Uterus (tissue), 2 donors: ENCODE measurements around the gene PARP6.

Source experiments
- POLR2A ChIP-seq, 2 donors: fragments of 450-650 bp; IDR thresholded peaks; one replicate each; pipeline ENCODE4 v1.6.1; 2016; ENCODE audit warnings: antibody characterized with exemption in 2 of 2, mild to moderate bottlenecking in 1 of 2, moderate library complexity in 1 of 2
- TF ChIP-seq, protein P1 (sequence below), 4 experiments: fragments of 200-600 bp in 2 of 4; fragments of 450-650 bp in 2 of 4; sonication (generic) in 2 of 4; IDR thresholded peaks; one replicate each; pipeline ENCODE4 v1.5.1; 2016 to 2019; ENCODE audit warnings: antibody characterized with exemption in 4 of 4, mild to moderate bottlenecking in 2 of 4, moderate library complexity in 1 of 4

DNA sequence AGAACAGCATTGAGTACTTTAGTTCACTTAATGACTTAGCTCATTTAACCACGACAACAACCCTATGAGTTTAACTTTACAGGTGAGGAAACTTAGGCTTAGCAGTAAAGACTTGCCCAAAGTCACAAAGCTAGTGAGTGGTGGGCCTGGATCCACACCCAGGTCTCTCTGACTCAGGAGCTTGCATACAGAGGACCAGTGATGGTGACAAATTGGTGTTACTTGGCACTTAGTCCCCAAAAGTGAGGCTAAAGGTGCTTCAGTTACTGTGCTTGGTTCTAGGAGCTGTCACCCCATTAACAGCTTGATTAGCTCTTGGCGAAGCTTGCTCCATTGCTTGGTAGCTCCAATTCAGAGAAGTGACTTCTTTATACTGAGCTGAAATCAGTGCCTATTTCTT, 41.5 kb upstream of the PARP6 start:
- TF ChIP-seq, protein P1, sequence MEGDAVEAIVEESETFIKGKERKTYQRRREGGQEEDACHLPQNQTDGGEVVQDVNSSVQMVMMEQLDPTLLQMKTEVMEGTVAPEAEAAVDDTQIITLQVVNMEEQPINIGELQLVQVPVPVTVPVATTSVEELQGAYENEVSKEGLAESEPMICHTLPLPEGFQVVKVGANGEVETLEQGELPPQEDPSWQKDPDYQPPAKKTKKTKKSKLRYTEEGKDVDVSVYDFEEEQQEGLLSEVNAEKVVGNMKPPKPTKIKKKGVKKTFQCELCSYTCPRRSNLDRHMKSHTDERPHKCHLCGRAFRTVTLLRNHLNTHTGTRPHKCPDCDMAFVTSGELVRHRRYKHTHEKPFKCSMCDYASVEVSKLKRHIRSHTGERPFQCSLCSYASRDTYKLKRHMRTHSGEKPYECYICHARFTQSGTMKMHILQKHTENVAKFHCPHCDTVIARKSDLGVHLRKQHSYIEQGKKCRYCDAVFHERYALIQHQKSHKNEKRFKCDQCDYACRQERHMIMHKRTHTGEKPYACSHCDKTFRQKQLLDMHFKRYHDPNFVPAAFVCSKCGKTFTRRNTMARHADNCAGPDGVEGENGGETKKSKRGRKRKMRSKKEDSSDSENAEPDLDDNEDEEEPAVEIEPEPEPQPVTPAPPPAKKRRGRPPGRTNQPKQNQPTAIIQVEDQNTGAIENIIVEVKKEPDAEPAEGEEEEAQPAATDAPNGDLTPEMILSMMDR (IDR thresholded peaks at IDR 0.05), result no peak
- no peak for TF ChIP-seq POLR2A (IDR thresholded peaks at IDR 0.05)
